Heart left ventricle (tissue), 16 donors: ENCODE results near the gene HOATZ. TPM values are rescaled to one million over a fixed set of nuclear protein-coding genes. Genes with fewer than 3 reads are reported as not detected.

ENCODE experiments used
- ATAC-seq, 4 donors: fragments of 200-7000 bp; cut with Tn5 transposase; one replicate each; pipeline ENCODE4 v1.9.1; 2020 to 2022; ENCODE audit warnings: moderate library complexity in 4 of 4, mild to moderate bottlenecking in 3 of 4, moderate number of reproducible peaks in 1 of 4
- DNase-seq, 5 donors: peaks; one replicate each; pipeline ENCODE4 v3.0.0-alpha.2; 2020
- H3K27ac ChIP-seq, 12 donors: fragments of 200-600 bp; sonication (generic) in 4 of 12; one replicate each; pipeline versions ENCODE4 v1.5.0 to v1.8.0; 2016 to 2022; ENCODE audit warnings: mild to moderate bottlenecking in 2 of 12
- H3K27me3 ChIP-seq, 9 donors: fragments of 200-600 bp; sonication (generic) in 2 of 9; one replicate each; pipeline versions ENCODE4 v1.5.1 to v1.8.0; 2016 to 2022; ENCODE audit warnings: mild to moderate bottlenecking in 3 of 9
- H3K36me3 ChIP-seq, 9 donors: fragments of 200-600 bp; sonication (generic) in 2 of 9; one replicate each; pipeline versions ENCODE4 v1.5.0 to v1.8.0; 2018 to 2022; ENCODE audit warnings: mild to moderate bottlenecking in 2 of 9
- H3K4me1 ChIP-seq, 12 donors: fragments of 200-600 bp; sonication (generic) in 4 of 12; one replicate each; pipeline versions ENCODE4 v1.5.0 to v1.8.0; 2016 to 2022; ENCODE audit warnings: mild to moderate bottlenecking in 3 of 12
- H3K4me3 ChIP-seq, 12 donors: fragments of 200-600 bp; sonication (generic) in 4 of 12; one replicate each; pipeline versions ENCODE4 v1.5.0 to v1.8.0; 2017 to 2022; ENCODE audit warnings: mild to moderate bottlenecking in 9 of 12, moderate library complexity in 4 of 12
- H3K9me3 ChIP-seq, 12 donors: fragments of 200-600 bp; sonication (generic) in 4 of 12; one replicate each; pipeline versions ENCODE4 v1.5.0 to v1.8.0; 2016 to 2022; ENCODE audit warnings: mild to moderate bottlenecking in 1 of 12
- CTCF ChIP-seq, 12 donors: fragments of 200-600 bp; sonication (generic) in 4 of 12; IDR thresholded peaks; one replicate each; pipeline versions ENCODE4 v1.5.0 to v1.8.0; 2018 to 2022; ENCODE audit warnings: antibody characterized with exemption in 12 of 12, mild to moderate bottlenecking in 5 of 12
- POLR2A ChIP-seq, 2 donors: fragments of 450-650 bp; IDR thresholded peaks; one replicate each; pipeline ENCODE4 v1.6.1; 2017; ENCODE audit warnings: antibody characterized with exemption in 2 of 2, mild to moderate bottlenecking in 2 of 2, moderate library complexity in 2 of 2
- WGBS, 4 donors: extraction: QIAGEN DNeasy Blood & Tissue Kit in 2 of 4; methylation state at CpG; one replicate each; pipeline versions ENCODE4 v1.1.5 to v1.1.7; 2013 to 2018; 5-methylcytosine and 5-hydroxymethylcytosine counted together
- intact Hi-C, 10 donors: fragments of 100-400 bp; cut with DNase I; formaldehyde crosslinking; loops; one replicate each; pipeline versions ENCODE4 v1.11.1 to v1.14.2; 2022
- polyA plus RNA-seq, 2 donors: library from polyadenylated mRNA; stranded (reverse); fragments of 200-250 nt; gene quantifications; one replicate each; pipeline ENCODE4 v1.2.3, GENCODE V29; 2013
- total RNA-seq, 9 donors: library from RNA; depleted of rRNA in 2 of 9; stranded (reverse); fragments of >200 nt in 2 of 9; fragmentation: NEBNext Ultra II Directional in 3 of 9; extraction: Animal tissue kit (Norgen Biotek cat#: 25700) in 3 of 9; gene quantifications; one replicate each; pipeline versions ENCODE4 v1.1.0 to v1.2.4, GENCODE V29; 2016 to 2023
- donor health status: ischemic (EF 13 %, LVEDD 7.1; RV severe dilation, severe dysfunction).
- donor health status: healthy with polysubstance abuse.
- donor health status: DM: no; HTN: yes; CAD: no.
- donor health status: DM: no; HTN: no; CAD: no.
- donor health status: ischemic (EF 25% LVEDD 6.9; RV normal size, moderate dysfunction).
- donor health status: ischemic (EF 25% LVEDD 5.7; RV mildly dilated, moderate dysfunction).
- donor health status: healthy.
- donor health status: DM: yes; HTN: yes; CAD: no.
- donor health status: ischemic (EF 35%, LVEDD 5.7; RV mildly dilated, moderate dysfunction).
- donor health status: nonischemic (EF 11% LVEDD 7.7; RV severe dilation, severe dysfunction).
- donor health status: DM: yes; HTN: yes; CAD: no.
- donor health status: PGD.
- donor health status: ischemic (EF 29% LVEDD 5.4; RV normal size, mild dysfunction).
- donor health status: nonischemic (EF 23%, LVEDD 6.1; RV moderate dilation, normal function).

HOATZ gene
- total and polyA plus RNA-seq, 11 donors, result not detected

- ATAC-seq, result no peak
- no peak for DNase-seq
- no peak for TF ChIP-seq CTCF (IDR thresholded peaks at IDR 0.05)
- TF ChIP-seq POLR2A (IDR thresholded peaks at IDR 0.05), result no peak
- no peaks in the 10 kb centered on the region for H3K27me3 ChIP-seq
- H3K27ac ChIP-seq, result no peak overlapping the region
- H3K36me3 ChIP-seq, result no peaks in the 10 kb centered on the region
- H3K9me3 ChIP-seq, result no peaks in the 10 kb centered on the region
- WGBS, 4 donors, result 67 to 74% (median 70%) methylated on average over 1 of the region's 1 CpG
- no peaks in the 10 kb centered on the region for H3K4me1 ChIP-seq
- no peak overlapping the region for H3K4me3 ChIP-seq
- intact Hi-C loops, result no loop called here
Observed at GRCh38 chr11:111526501-111526900, 11.9 kb downstream of the HOATZ start.

GRCh38 chr11:111527279-111527678 is 12.7 kb downstream of the HOATZ start:
- Histone ChIP-seq H3K27me3 (no peaks in the 10 kb centered on the region), H3K4me3 (no peak overlapping the region), H3K9me3 (no peaks in the 10 kb centered on the region), H3K4me1 (no peaks in the 10 kb centered on the region), H3K36me3 (no peaks in the 10 kb centered on the region), H3K27ac (no peak overlapping the region)
- intact Hi-C loops, result no loop called here
- TF ChIP-seq CTCF (IDR thresholded peaks at IDR 0.05) (no peak), POLR2A (IDR thresholded peaks at IDR 0.05) (no peak)
- no peak for ATAC-seq
- no peak for DNase-seq
- 85 to 92% (median 87%) methylated on average over 1 of the region's 1 CpG for WGBS, 4 donors

GRCh38 chr11:111528557-111528956 is 14.0 kb downstream of the HOATZ start:
- DNase-seq, result no peak
- 43 to 59% (median 57%) methylated on average over 1 of the region's 1 CpG for WGBS, 4 donors
- H3K4me1 ChIP-seq, result no peaks in the 10 kb centered on the region
- intact Hi-C loops, result no loop called here
- no peak for ATAC-seq
- peaks cover 0 to 2% (median 0%) of the 10 kb centered on the region in 9 donors for H3K27me3 ChIP-seq
- no peaks in the 10 kb centered on the region for H3K36me3 ChIP-seq
- H3K9me3 ChIP-seq, result no peaks in the 10 kb centered on the region
- H3K27ac ChIP-seq, result no peak overlapping the region
- H3K4me3 ChIP-seq, result no peak overlapping the region
- no peak for TF ChIP-seq POLR2A (IDR thresholded peaks at IDR 0.05)
- no peak for TF ChIP-seq CTCF (IDR thresholded peaks at IDR 0.05)

GRCh38 chr11:111530091-111530490 is 15.5 kb downstream of the HOATZ start:
- Histone ChIP-seq H3K27me3 (peaks cover 0 to 11% (median 0%) of the 10 kb centered on the region in 9 donors), H3K9me3 (no peaks in the 10 kb centered on the region), H3K4me3 (no peak overlapping the region), H3K4me1 (no peaks in the 10 kb centered on the region), H3K27ac (no peak overlapping the region), H3K36me3 (no peaks in the 10 kb centered on the region)
- TF ChIP-seq POLR2A (IDR thresholded peaks at IDR 0.05), result no peak
- no peak for TF ChIP-seq CTCF (IDR thresholded peaks at IDR 0.05)
- ATAC-seq (no peak), DNase-seq (no peak)
- intact Hi-C loops, result no loop called here
- WGBS, 4 donors, result 78 to 85% (median 81%) methylated on average over 3 of the region's 3 CpGs
